HepG2 (cell line): ENCODE results near the gene PCNA. TPM values are rescaled to one million over a fixed set of nuclear protein-coding genes. Genes with fewer than 3 reads are reported as not detected.

ENCODE experiments used
- AHDC1 ChIP-seq: sonication (generic); formaldehyde crosslinking; IDR thresholded peaks from 2 replicates; pipeline ENCODE4 v1.5.1; 2020; ENCODE audit warnings: mild to moderate bottlenecking, missing genetic modification reagents, borderline replicate concordance
- EZH2 ChIP-seq: conservative IDR thresholded peaks from 2 replicates; pipeline ENCODE4 v1.6.1; 2012; ENCODE audit warnings: mild to moderate bottlenecking, low read depth, low read length, moderate library complexity
- KDM3A ChIP-seq: IDR thresholded peaks from 2 replicates; pipeline ENCODE4 v1.6.1; 2018; ENCODE audit warnings: low read depth, missing compliant biosample characterization
- NBN ChIP-seq: fragments of 450-650 bp; conservative IDR thresholded peaks from 2 replicates; pipeline ENCODE4 v1.6.1; 2017
- NCOA1 ChIP-seq: sonication (generic); formaldehyde crosslinking; IDR thresholded peaks from 2 replicates; pipeline ENCODE4 v1.9.0; 2021; ENCODE audit warnings: missing genetic modification reagents
- NFYB ChIP-seq: sonication (generic); formaldehyde crosslinking; IDR thresholded peaks from 2 replicates; pipeline ENCODE4 v1.4.0; 2020; ENCODE audit warnings: missing genetic modification reagents
- PAX8 ChIP-seq: sonication (generic); formaldehyde crosslinking; IDR thresholded peaks from 2 replicates; pipeline ENCODE4 v1.8.0; 2022; ENCODE audit warnings: mild to moderate bottlenecking, missing genetic modification reagents, borderline replicate concordance
- POLR2AphosphoS2 ChIP-seq: IDR thresholded peaks from 2 replicates; pipeline ENCODE4 v1.6.1; 2011; ENCODE audit warnings: low read depth, low read length, improper control_type of control experiment
- POLR2AphosphoS5 ChIP-seq: IDR thresholded peaks from 2 replicates; pipeline ENCODE4 v1.6.1; 2012; ENCODE audit warnings: low read depth, low read length
- SUZ12 ChIP-seq: fragments of 150-350 bp; IDR thresholded peaks from 2 replicates; pipeline ENCODE4 v1.6.1; 2014; ENCODE audit warnings: low read depth, low read length
- TBX3 ChIP-seq: fragments of 450-650 bp; IDR thresholded peaks from 2 replicates; pipeline ENCODE4 v1.6.1; 2017; ENCODE audit warnings: antibody characterized with exemption, mild to moderate bottlenecking, inconsistent platforms, borderline replicate concordance
- TRIM24 ChIP-seq: sonication (generic); formaldehyde crosslinking; IDR thresholded peaks from 2 replicates; pipeline ENCODE4 v1.8.0; 2022; ENCODE audit warnings: mild to moderate bottlenecking, missing genetic modification reagents
- ZEB1 ChIP-seq: IDR thresholded peaks from 2 replicates; pipeline ENCODE4 v1.6.1; 2012; ENCODE audit warnings: mild to moderate bottlenecking, low read depth, inconsistent platforms; ENCODE audit not compliant: insufficient replicate concordance
- ZMYM2 ChIP-seq: sonication (generic); formaldehyde crosslinking; IDR thresholded peaks from 2 replicates; pipeline ENCODE4 v1.8.0; 2022; ENCODE audit warnings: mild to moderate bottlenecking, missing genetic modification reagents
- ZNF317 ChIP-seq: sonication (generic); formaldehyde crosslinking; IDR thresholded peaks from 2 replicates; pipeline ENCODE4 v1.5.0; 2020; ENCODE audit warnings: mild to moderate bottlenecking, missing genetic modification reagents
- ZNF34 ChIP-seq: sonication (generic); formaldehyde crosslinking; IDR thresholded peaks from 2 replicates; pipeline ENCODE4 v1.4.0; 2020; ENCODE audit warnings: mild to moderate bottlenecking, missing genetic modification reagents, borderline replicate concordance
- ZNF510 ChIP-seq: sonication (generic); formaldehyde crosslinking; IDR thresholded peaks from 2 replicates; pipeline ENCODE4 v1.4.0; 2020; ENCODE audit warnings: low read depth, mild to moderate bottlenecking, missing genetic modification reagents
- ZNF572 ChIP-seq: sonication (generic); formaldehyde crosslinking; IDR thresholded peaks from 2 replicates; pipeline ENCODE4 v1.5.1; 2020; ENCODE audit warnings: mild to moderate bottlenecking, missing genetic modification reagents
- polyA plus RNA-seq, 8 experiments: library from polyadenylated mRNA; depleted of rRNA in 3 of 8; stranded (reverse) in 7 of 8; unstranded in 1 of 8; fragments of >200 nt; fragmentation: Illumina TruSeq in 4 of 8; extraction: Trizol in 4 of 8; gene quantifications; 2 replicates each; pipeline versions ENCODE4 v1.2.1 to v1.2.3, GENCODE V29; 2011 to 2016; ENCODE audit warnings: low read depth in 4 of 8, missing spikeins in 1 of 8, mixed read lengths in 1 of 8; ENCODE audit not compliant: insufficient read depth in 1 of 8
- total RNA-seq, 5 experiments: library from RNA; depleted of rRNA; stranded (reverse); fragments of >200 nt; fragmentation: Illumina TruSeq; extraction: Trizol; gene quantifications; 2 replicates each; pipeline ENCODE4 v1.2.3, GENCODE V29; 2016; ENCODE audit warnings: low read depth in 1 of 5
- TF ChIP-seq, protein P1 (sequence below): sonication (generic); formaldehyde crosslinking; IDR thresholded peaks from 2 replicates; pipeline ENCODE4 v1.9.0; 2021; ENCODE audit warnings: mild to moderate bottlenecking, missing genetic modification reagents

The PCNA gene
- total and polyA plus RNA-seq, 2 of the 13 experiments (the other 11 are each of a cell fraction or from before 2014, with no cell fraction given), result 229 to 655 TPM

DNA sequence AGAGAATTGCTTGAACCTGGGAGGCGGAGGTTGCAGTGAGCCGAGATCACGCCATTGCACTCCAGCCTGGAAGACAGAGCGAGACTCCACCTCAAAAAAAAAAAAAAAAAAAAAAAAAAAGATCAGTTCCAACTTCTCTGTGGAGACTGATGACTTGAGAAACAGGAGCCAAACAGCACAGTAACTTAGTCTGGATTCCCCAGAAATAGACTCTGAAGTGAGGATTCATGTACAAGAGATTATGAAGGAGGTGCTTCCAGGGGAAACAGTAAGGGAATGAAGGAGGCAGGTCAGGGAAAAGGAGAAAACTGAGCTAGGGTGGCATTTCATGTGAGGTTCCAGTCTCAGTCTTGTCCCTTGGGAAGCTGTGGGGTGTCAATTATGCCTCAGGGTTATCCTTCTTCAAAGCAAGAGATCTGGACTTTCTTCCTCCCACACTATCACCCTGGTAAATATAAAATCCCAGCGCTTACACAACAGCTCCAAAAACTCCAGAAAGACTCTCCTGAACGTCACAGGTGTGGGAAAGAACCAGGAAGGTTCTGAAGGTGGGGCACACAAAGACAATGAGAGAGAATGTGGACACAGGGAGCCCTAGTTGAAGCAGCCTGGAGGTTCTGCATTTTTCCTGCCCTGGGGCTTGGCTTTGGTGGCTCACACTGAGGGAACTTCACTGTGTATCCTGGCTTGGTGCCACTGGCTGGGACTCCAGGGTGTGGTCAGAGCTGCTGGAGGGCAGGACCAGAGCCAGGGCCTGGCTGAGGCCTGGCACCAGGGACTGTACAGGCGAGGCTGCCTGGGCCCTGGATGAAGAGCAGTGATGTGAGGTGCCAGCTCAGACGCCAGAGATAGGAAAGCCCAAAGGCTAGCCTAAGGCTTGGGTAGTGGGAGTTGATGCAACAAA is 46.8 kb downstream of the PCNA start (continued):
- TF ChIP-seq AHDC1 (CRISPR knock-in tag), result no peak
- no peak for TF ChIP-seq TBX3
- TF ChIP-seq ZNF317 (CRISPR knock-in tag), result no peak
- TF ChIP-seq ZNF510 (CRISPR knock-in tag), result no peak
- no peak for TF ChIP-seq PAX8
- TF ChIP-seq ZEB1, result no peak
- no peak for TF ChIP-seq ZNF572 (CRISPR knock-in tag)
- no peak for TF ChIP-seq SUZ12
- TF ChIP-seq TRIM24 (CRISPR knock-in tag), result no peak
- no peak for TF ChIP-seq POLR2AphosphoS2
- no peak for TF ChIP-seq ZMYM2
- TF ChIP-seq KDM3A, result no peak
- no peak for TF ChIP-seq EZH2
- TF ChIP-seq POLR2AphosphoS5, result no peak
- TF ChIP-seq NCOA1 (CRISPR knock-in tag), result no peak
- TF ChIP-seq NBN, result no peak
- TF ChIP-seq ZNF34 (CRISPR knock-in tag), result no peak
- TF ChIP-seq, protein P1, sequence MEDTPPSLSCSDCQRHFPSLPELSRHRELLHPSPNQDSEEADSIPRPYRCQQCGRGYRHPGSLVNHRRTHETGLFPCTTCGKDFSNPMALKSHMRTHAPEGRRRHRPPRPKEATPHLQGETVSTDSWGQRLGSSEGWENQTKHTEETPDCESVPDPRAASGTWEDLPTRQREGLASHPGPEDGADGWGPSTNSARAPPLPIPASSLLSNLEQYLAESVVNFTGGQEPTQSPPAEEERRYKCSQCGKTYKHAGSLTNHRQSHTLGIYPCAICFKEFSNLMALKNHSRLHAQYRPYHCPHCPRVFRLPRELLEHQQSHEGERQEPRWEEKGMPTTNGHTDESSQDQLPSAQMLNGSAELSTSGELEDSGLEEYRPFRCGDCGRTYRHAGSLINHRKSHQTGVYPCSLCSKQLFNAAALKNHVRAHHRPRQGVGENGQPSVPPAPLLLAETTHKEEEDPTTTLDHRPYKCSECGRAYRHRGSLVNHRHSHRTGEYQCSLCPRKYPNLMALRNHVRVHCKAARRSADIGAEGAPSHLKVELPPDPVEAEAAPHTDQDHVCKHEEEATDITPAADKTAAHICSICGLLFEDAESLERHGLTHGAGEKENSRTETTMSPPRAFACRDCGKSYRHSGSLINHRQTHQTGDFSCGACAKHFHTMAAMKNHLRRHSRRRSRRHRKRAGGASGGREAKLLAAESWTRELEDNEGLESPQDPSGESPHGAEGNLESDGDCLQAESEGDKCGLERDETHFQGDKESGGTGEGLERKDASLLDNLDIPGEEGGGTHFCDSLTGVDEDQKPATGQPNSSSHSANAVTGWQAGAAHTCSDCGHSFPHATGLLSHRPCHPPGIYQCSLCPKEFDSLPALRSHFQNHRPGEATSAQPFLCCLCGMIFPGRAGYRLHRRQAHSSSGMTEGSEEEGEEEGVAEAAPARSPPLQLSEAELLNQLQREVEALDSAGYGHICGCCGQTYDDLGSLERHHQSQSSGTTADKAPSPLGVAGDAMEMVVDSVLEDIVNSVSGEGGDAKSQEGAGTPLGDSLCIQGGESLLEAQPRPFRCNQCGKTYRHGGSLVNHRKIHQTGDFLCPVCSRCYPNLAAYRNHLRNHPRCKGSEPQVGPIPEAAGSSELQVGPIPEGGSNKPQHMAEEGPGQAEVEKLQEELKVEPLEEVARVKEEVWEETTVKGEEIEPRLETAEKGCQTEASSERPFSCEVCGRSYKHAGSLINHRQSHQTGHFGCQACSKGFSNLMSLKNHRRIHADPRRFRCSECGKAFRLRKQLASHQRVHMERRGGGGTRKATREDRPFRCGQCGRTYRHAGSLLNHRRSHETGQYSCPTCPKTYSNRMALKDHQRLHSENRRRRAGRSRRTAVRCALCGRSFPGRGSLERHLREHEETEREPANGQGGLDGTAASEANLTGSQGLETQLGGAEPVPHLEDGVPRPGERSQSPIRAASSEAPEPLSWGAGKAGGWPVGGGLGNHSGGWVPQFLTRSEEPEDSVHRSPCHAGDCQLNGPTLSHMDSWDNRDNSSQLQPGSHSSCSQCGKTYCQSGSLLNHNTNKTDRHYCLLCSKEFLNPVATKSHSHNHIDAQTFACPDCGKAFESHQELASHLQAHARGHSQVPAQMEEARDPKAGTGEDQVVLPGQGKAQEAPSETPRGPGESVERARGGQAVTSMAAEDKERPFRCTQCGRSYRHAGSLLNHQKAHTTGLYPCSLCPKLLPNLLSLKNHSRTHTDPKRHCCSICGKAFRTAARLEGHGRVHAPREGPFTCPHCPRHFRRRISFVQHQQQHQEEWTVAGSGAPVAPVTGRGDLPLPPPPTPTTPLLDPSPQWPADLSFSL (CRISPR knock-in tag), result no peak
- TF ChIP-seq NFYB, result no peak
